Mesendoderm (in vitro differentiated cells): Measurements from ENCODE around the gene PDZD8.

Experiments used
- DNase-seq: peaks from one replicate; pipeline ENCODE4 v3.0.0; 2013
- H2AK5ac ChIP-seq: 2 replicates; pipeline ENCODE4 v1.6.1; 2013; ENCODE audit warnings: low read length, inconsistent platforms
- H2BK120ac ChIP-seq: 2 replicates; pipeline ENCODE4 v1.6.1; 2013; ENCODE audit warnings: low read depth, mild to moderate bottlenecking, low read length, moderate library complexity, mixed read lengths
- H2BK15ac ChIP-seq: replicated peaks from 2 replicates; pipeline ENCODE4 v1.6.1; 2013; ENCODE audit warnings: low read depth, mild to moderate bottlenecking, moderate library complexity
- H2BK5ac ChIP-seq: 2 replicates; pipeline ENCODE4 v1.6.1; 2013; ENCODE audit warnings: low read length, inconsistent platforms
- H3K18ac ChIP-seq: 2 replicates; pipeline ENCODE4 v1.6.1; 2013; ENCODE audit warnings: mild to moderate bottlenecking, low read length, mixed read lengths
- H3K23ac ChIP-seq: one replicate; pipeline ENCODE4 v1.6.1; 2013; ENCODE audit warnings: low read length
- H3K27ac ChIP-seq: 2 replicates; pipeline ENCODE4 v1.5.1; 2013; ENCODE audit warnings: low read depth, mild to moderate bottlenecking, inconsistent platforms, low read length, moderate library complexity
- H3K27me3 ChIP-seq: 2 replicates; pipeline ENCODE4 v1.6.1; 2013; ENCODE audit warnings: low read length, control low read depth, mild to moderate bottlenecking, inconsistent platforms; ENCODE audit not compliant: insufficient read depth, poor library complexity
- H3K36me3 ChIP-seq: 2 replicates; pipeline ENCODE4 v1.6.1; 2013; ENCODE audit warnings: low read length, inconsistent platforms; ENCODE audit not compliant: control insufficient read depth, insufficient read depth
- H3K4ac ChIP-seq: one replicate; pipeline ENCODE4 v1.6.1; 2013; ENCODE audit warnings: low read depth, mild to moderate bottlenecking, low read length, moderate library complexity
- H3K4me1 ChIP-seq: 2 replicates; pipeline ENCODE4 v1.6.1; 2013; ENCODE audit warnings: low read depth, low read length, inconsistent platforms; ENCODE audit not compliant: control insufficient read depth
- H3K4me2 ChIP-seq: 2 replicates; pipeline ENCODE4 v1.6.1; 2013; ENCODE audit warnings: low read length
- H3K4me3 ChIP-seq: 2 replicates; pipeline ENCODE4 v1.5.1; 2013; ENCODE audit warnings: mild to moderate bottlenecking, low read length
- H3K56ac ChIP-seq: one replicate; pipeline ENCODE4 v1.6.1; 2013; ENCODE audit warnings: low read length
- H3K79me1 ChIP-seq: 2 replicates; pipeline ENCODE4 v1.6.1; 2013; ENCODE audit warnings: low read length, inconsistent platforms
- H3K79me2 ChIP-seq: 2 replicates; pipeline ENCODE4 v1.6.1; 2013; ENCODE audit warnings: mild to moderate bottlenecking, low read length; ENCODE audit not compliant: control insufficient read depth, insufficient read depth
- H3K9ac ChIP-seq: 2 replicates; pipeline ENCODE4 v1.6.1; 2013; ENCODE audit warnings: low read length, inconsistent platforms
- H4K5ac ChIP-seq: one replicate; pipeline ENCODE4 v1.6.1; 2013; ENCODE audit warnings: low read length
- H4K8ac ChIP-seq: one replicate; pipeline ENCODE4 v1.6.1; 2013; ENCODE audit warnings: low read depth, mild to moderate bottlenecking, control low read depth, low read length, moderate library complexity
- WGBS: extraction: QIAGEN DNeasy Blood & Tissue Kit; methylation state at CpG from one replicate; pipeline ENCODE4 v1.1.7; 2013; ENCODE audit warnings: low lambda C conversion rate, missing lambda C conversion rate; ENCODE audit not compliant: insufficient coverage; ENCODE audit errors: extremely low coverage; 5-methylcytosine and 5-hydroxymethylcytosine counted together

Gene PDZD8

DNA sequence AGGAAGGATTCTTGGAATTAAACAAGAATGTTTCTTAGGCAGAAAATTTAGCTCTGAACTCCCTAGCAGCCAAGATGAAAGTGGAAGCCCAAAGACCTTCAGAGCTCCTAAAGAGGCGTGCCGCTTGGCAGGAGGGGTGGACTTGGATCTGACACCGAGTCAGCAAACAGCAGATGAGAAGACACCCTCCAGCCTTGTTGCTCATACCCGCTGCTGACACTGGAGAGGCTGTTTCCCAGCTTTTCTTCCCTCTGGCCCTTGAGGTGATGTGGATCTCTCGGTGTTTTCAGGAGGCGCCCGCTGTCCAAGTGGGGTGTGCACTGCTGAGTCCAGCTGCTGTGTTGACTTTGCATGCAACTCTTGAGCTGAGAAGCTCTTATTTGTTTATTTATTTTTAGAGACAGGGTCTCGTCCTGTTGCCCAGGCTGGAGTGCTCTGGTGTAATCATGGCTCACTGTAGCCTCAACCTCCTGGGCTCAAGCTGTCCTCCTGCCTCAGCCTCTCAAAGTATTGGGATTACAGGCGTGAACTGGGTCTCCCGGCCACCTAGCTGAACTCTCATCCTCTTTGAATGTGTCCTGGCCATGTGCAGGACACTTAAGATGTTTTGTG is 112.8 kb downstream of the PDZD8 start:
- H3K4me2 ChIP-seq: no peak overlapping the region
- no peak overlapping the region for H2BK15ac ChIP-seq
- H3K4me1 ChIP-seq: no peaks in the 10 kb centered on the region
- H3K27me3 ChIP-seq: no peaks in the 10 kb centered on the region
- WGBS: no CpG with 5 or more reads among the region's 10 CpGs
- H3K36me3 ChIP-seq: no peaks in the 10 kb centered on the region
- no peak overlapping the region for H3K56ac ChIP-seq
- H3K27ac ChIP-seq: no peak overlapping the region
- DNase-seq: no peak
- no peak overlapping the region for H2AK5ac ChIP-seq
- H3K79me1 ChIP-seq: no peaks in the 10 kb centered on the region
- H3K4me3 ChIP-seq: no peak overlapping the region
- H3K23ac ChIP-seq: no peak overlapping the region
- no peaks in the 10 kb centered on the region for H3K79me2 ChIP-seq
- H3K9ac ChIP-seq: no peak overlapping the region
- no peak overlapping the region for H4K5ac ChIP-seq
- no peak overlapping the region for H2BK5ac ChIP-seq
- no peak overlapping the region for H3K18ac ChIP-seq
- H4K8ac ChIP-seq: no peak overlapping the region
- no peak overlapping the region for H2BK120ac ChIP-seq
- H3K4ac ChIP-seq: no peak overlapping the region

GRCh38 chr10:117261501-117261900 is 113.7 kb downstream of the PDZD8 start:
- no CpG with 5 or more reads among the region's 3 CpGs for WGBS
- H2BK120ac ChIP-seq: no peak overlapping the region
- no peak overlapping the region for H2BK5ac ChIP-seq
- H3K27ac ChIP-seq: no peak overlapping the region
- H2AK5ac ChIP-seq: no peak overlapping the region
- no peak overlapping the region for H2BK15ac ChIP-seq
- H3K36me3 ChIP-seq: no peaks in the 10 kb centered on the region
- no peak overlapping the region for H3K4me2 ChIP-seq
- H3K9ac ChIP-seq: no peak overlapping the region
- no peak for DNase-seq
- no peaks in the 10 kb centered on the region for H3K79me2 ChIP-seq
- H3K23ac ChIP-seq: no peak overlapping the region
- no peak overlapping the region for H3K4ac ChIP-seq
- H3K27me3 ChIP-seq: no peaks in the 10 kb centered on the region
- no peaks in the 10 kb centered on the region for H3K79me1 ChIP-seq
- no peak overlapping the region for H3K18ac ChIP-seq
- H4K8ac ChIP-seq: no peak overlapping the region
- H4K5ac ChIP-seq: no peak overlapping the region
- H3K4me3 ChIP-seq: no peak overlapping the region
- H3K56ac ChIP-seq: no peak overlapping the region
- H3K4me1 ChIP-seq: no peaks in the 10 kb centered on the region

GRCh38 chr10:117260084-117260483 is 115.2 kb downstream of the PDZD8 start:
- H3K9ac ChIP-seq: no peak overlapping the region
- no peak overlapping the region for H2AK5ac ChIP-seq
- H3K36me3 ChIP-seq: no peaks in the 10 kb centered on the region
- no peak overlapping the region for H2BK120ac ChIP-seq
- no peak overlapping the region for H3K27ac ChIP-seq
- no peak for DNase-seq
- H4K5ac ChIP-seq: no peak overlapping the region
- H3K23ac ChIP-seq: no peak overlapping the region
- H3K18ac ChIP-seq: no peak overlapping the region
- no peak overlapping the region for H3K4me2 ChIP-seq
- H3K4ac ChIP-seq: no peak overlapping the region
- no peak overlapping the region for H3K56ac ChIP-seq
- no peak overlapping the region for H3K4me3 ChIP-seq
- no peaks in the 10 kb centered on the region for H3K79me2 ChIP-seq
- H3K4me1 ChIP-seq: no peaks in the 10 kb centered on the region
- no peak overlapping the region for H2BK5ac ChIP-seq
- no peaks in the 10 kb centered on the region for H3K79me1 ChIP-seq
- no peak overlapping the region for H2BK15ac ChIP-seq
- no CpG with 5 or more reads among the region's 4 CpGs for WGBS
- no peaks in the 10 kb centered on the region for H3K27me3 ChIP-seq
- no peak overlapping the region for H4K8ac ChIP-seq

- Histone ChIP-seq H4K8ac (no peak overlapping the region), H3K9ac (no peak overlapping the region), H2BK5ac (no peak overlapping the region), H3K36me3 (no peaks in the 10 kb centered on the region), H2BK15ac (no peak overlapping the region), H2AK5ac (no peak overlapping the region), H3K23ac (no peak overlapping the region), H3K79me2 (no peaks in the 10 kb centered on the region), H3K27me3 (no peaks in the 10 kb centered on the region), H3K4me3 (no peak overlapping the region), H3K4me2 (no peak overlapping the region), H3K18ac (no peak overlapping the region), H3K79me1 (no peaks in the 10 kb centered on the region), H3K4me1 (no peaks in the 10 kb centered on the region), H4K5ac (no peak overlapping the region), H3K4ac (no peak overlapping the region), H3K27ac (no peak overlapping the region), H2BK120ac (no peak overlapping the region), H3K56ac (no peak overlapping the region)
- no peak for DNase-seq
- WGBS: no CpG with 5 or more reads among the region's 3 CpGs
Observed at GRCh38 chr10:117259279-117259678, 116.0 kb downstream of the PDZD8 start.

- Histone ChIP-seq H3K9ac (no peak overlapping the region), H3K4me1 (no peaks in the 10 kb centered on the region), H3K4ac (no peak overlapping the region), H3K79me2 (no peaks in the 10 kb centered on the region), H3K4me3 (no peak overlapping the region), H3K18ac (no peak overlapping the region), H4K8ac (no peak overlapping the region), H3K56ac (no peak overlapping the region), H2BK5ac (no peak overlapping the region), H2AK5ac (no peak overlapping the region), H3K36me3 (no peaks in the 10 kb centered on the region), H3K27ac (no peak overlapping the region), H3K27me3 (no peaks in the 10 kb centered on the region), H2BK120ac (no peak overlapping the region), H3K4me2 (no peak overlapping the region), H4K5ac (no peak overlapping the region), H2BK15ac (no peak overlapping the region), H3K79me1 (no peaks in the 10 kb centered on the region), H3K23ac (no peak overlapping the region)
- whole genome bisulfite sequencing: no CpG with 5 or more reads among the region's 3 CpGs
- no peak for DNase-seq
Observed at GRCh38 chr10:117257721-117258120, 117.5 kb downstream of the PDZD8 start.

- Histone ChIP-seq H3K23ac (no peak overlapping the region), H3K56ac (no peak overlapping the region), H2BK120ac (no peak overlapping the region), H3K36me3 (no peaks in the 10 kb centered on the region), H3K9ac (no peak overlapping the region), H3K4me2 (no peak overlapping the region), H3K79me1 (no peaks in the 10 kb centered on the region), H2BK5ac (no peak overlapping the region), H4K5ac (no peak overlapping the region), H2BK15ac (no peak overlapping the region), H3K4me1 (no peaks in the 10 kb centered on the region), H3K4me3 (no peak overlapping the region), H3K27ac (no peak overlapping the region), H4K8ac (no peak overlapping the region), H3K4ac (no peak overlapping the region), H3K27me3 (no peaks in the 10 kb centered on the region), H2AK5ac (no peak overlapping the region), H3K18ac (no peak overlapping the region), H3K79me2 (no peaks in the 10 kb centered on the region)
- no CpG with 5 or more reads among the region's 10 CpGs for WGBS
- no peak for DNase-seq
Observed at GRCh38 chr10:117256910-117257309, 118.3 kb downstream of the PDZD8 start.
